ENCODE measurements around the gene EVL.

The EVL gene

DNA sequence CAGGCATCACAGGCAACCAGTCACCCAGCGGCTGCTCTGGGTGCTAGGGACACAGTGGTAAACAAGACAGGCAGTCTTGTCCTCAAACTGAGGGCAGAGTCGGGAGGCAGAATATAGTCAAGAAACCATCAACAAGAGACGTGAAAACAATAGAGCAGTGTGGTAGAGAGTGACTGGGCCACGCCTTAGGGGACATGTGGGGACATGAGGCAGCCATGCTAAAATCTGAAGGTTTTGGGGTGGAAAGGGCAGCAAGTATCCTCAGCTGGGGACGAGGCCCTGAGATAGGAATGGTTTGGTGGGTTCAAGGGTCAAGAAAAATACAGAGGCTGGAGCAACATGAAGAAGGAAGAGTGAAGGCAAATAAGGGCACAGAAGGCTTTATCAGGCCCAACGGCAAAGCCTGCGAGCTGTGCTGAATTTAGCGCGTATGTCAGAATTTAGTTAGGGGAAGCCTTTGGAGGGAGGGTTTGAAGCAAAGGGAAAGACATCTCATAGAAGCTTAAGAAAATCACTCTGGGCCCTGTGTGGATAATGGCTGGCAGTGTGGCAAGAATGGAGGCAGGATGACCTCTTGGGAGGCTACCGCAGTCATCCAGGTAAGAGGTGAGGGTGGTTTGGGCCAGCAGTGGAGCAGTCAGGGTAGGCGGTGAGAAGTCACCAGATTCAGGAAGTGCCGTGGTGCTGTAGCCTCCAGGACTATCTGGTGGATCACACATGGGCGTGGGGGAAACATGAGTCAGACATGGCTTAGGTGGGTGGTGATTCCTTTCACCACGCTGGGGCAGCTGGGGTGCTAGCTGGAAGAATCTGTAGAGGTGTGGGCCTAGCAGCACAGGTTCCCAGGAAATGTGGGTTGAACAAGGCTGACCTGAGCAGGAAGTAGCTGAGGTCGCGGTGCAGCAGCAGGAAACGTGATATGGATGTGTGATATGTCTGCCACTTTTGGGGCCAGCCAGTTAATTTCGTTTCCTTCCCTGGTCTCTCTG, 3.0 kb downstream of the EVL start:
- no peak overlapping the region for H3K4me3 ChIP-seq
- TF ChIP-seq, protein P1, sequence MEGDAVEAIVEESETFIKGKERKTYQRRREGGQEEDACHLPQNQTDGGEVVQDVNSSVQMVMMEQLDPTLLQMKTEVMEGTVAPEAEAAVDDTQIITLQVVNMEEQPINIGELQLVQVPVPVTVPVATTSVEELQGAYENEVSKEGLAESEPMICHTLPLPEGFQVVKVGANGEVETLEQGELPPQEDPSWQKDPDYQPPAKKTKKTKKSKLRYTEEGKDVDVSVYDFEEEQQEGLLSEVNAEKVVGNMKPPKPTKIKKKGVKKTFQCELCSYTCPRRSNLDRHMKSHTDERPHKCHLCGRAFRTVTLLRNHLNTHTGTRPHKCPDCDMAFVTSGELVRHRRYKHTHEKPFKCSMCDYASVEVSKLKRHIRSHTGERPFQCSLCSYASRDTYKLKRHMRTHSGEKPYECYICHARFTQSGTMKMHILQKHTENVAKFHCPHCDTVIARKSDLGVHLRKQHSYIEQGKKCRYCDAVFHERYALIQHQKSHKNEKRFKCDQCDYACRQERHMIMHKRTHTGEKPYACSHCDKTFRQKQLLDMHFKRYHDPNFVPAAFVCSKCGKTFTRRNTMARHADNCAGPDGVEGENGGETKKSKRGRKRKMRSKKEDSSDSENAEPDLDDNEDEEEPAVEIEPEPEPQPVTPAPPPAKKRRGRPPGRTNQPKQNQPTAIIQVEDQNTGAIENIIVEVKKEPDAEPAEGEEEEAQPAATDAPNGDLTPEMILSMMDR (IDR thresholded peaks at IDR 0.05): no peak
- peaks cover 0 to 9% (median 0%) of the 10 kb centered on the region in 4 donors for H3K4me1 ChIP-seq
- DNase-seq: peak in 1 of 2 donors; percentile 45
- no peaks in the 10 kb centered on the region for H3K36me3 ChIP-seq
- no peaks in the 10 kb centered on the region for H3K9me3 ChIP-seq
- H3K27ac ChIP-seq: no peak overlapping the region
- intact Hi-C loops (cut with DNase I; ENCODE audit: low total_unique reads): no loop called here
- H3K27me3 ChIP-seq: no peaks in the 10 kb centered on the region

DNA sequence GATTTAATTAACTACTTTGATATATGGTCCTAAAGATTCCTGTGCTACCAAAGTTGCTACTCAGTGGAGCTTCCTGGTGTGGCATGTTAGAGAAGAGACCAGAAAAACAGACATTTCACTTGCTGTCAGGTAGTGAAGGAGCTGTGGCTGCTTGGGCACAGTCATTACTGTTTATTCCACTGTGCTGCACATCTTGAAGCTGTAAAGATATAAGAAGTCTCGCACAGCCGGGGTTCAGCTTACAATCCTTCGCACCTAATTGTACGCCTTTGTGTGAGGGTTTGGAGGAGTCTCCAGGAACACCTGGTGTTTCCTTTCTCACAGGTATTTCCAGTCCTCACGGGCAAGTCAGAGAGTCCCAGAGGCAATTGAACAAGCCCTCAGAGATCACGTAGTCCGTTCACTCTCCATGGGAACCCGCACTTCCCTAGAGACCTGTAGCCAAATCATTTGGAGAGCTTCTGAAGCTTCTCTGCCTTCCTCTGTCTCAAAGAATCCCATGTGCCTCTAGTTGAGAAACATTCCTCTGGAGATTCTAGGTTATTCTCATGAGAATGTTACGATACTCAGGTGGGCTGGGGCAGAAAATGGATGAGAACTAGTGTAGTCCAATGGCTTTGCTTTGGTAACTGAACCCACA, 4.1 kb downstream of the EVL start:
- no peaks in the 10 kb centered on the region for H3K27me3 ChIP-seq
- H3K36me3 ChIP-seq: no peaks in the 10 kb centered on the region
- H3K4me1 ChIP-seq: peaks cover 0 to 9% (median 0%) of the 10 kb centered on the region in 4 donors
- TF ChIP-seq, protein P1 (IDR thresholded peaks at IDR 0.05): no peak
- no peak overlapping the region for H3K4me3 ChIP-seq
- intact Hi-C loops (cut with DNase I; ENCODE audit: low total_unique reads): no loop called here
- no peak overlapping the region for H3K27ac ChIP-seq
- no peaks in the 10 kb centered on the region for H3K9me3 ChIP-seq
- DNase-seq: no peak

DNA sequence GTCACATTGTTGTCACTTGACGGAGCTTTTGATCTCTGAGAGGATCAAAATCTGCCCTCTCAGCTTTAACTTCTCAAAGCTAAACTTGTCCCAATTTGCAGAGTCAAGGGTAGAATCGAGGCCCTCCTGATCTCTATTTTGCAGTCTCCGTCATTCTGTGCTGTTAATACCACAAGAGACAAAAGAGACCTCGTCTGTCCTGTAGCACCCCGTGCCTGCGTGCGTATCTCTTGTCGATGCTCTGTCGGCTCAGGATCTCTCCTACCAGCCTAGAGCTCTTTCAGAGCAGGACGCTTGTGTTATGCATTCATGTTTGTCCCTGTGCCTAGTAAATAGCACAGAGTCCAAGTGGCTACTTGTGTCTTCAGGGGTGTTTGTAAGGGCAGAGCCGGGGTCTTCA, 5.1 kb downstream of the EVL start:
- H3K9me3 ChIP-seq: no peaks in the 10 kb centered on the region
- no peak for DNase-seq
- TF ChIP-seq, protein P1 (IDR thresholded peaks at IDR 0.05): no peak
- H3K27ac ChIP-seq: no peak overlapping the region
- no peak overlapping the region for H3K4me3 ChIP-seq
- no peaks in the 10 kb centered on the region for H3K27me3 ChIP-seq
- H3K4me1 ChIP-seq: peaks cover 0 to 3% (median 0%) of the 10 kb centered on the region in 4 donors
- no peaks in the 10 kb centered on the region for H3K36me3 ChIP-seq
- intact Hi-C loops (cut with DNase I; ENCODE audit: low total_unique reads): no loop called here

DNA sequence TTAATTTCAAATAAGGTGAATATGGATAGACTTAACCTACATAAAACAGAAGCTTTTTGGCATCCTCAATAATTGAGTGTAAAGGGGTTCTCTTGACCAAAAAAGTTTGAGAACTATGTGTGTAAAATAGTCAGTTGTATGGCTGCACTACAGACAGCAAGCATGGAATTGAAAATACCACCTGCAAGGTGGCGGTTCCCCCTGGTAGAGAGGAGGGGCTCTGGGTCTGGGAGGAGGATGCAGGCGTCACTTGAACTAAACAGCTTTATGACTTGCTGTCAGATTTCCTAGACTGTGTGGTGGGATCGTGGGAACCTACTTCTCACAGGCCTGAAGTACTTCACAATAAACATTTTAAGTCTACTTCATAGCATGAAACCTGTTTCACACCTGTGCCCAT, 6.3 kb downstream of the EVL start:
- Histone ChIP-seq H3K4me1 (peaks cover 0 to 8% (median 2%) of the 10 kb centered on the region in 4 donors), H3K9me3 (no peaks in the 10 kb centered on the region)

DNA sequence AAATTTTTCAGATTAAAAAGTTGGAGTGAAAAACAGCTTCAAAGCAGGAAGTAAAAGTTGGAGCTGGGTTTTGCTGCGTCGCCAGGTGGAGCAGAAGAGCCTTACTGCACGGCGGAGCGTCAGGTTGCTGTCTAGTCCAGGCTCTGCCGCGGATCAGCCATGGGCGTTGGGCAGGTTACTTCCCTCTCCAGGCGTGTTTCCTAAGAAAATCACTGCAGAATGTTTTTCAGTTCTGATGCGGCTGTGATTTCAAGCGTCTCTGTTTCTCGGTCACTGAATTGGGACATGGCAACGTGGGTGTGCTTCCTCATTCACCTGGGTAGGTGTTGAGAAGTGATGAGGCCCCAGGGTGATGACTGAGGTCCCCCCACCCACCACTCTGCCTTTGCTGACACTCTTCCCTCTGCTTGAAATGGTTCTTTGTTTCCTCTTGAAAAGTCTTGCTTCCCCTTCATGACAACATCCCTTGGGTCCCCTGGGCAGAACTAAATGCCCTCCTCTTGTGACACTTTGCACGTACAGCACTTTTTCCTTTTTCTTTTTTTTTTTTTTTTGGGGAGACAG, 7.6 kb downstream of the EVL start:
- Histone ChIP-seq H3K4me3 (no peak overlapping the region), H3K4me1 (peaks cover 0 to 11% (median 2%) of the 10 kb centered on the region in 4 donors), H3K9me3 (no peaks in the 10 kb centered on the region), H3K27ac (no peak overlapping the region), H3K36me3 (no peaks in the 10 kb centered on the region), H3K27me3 (no peaks in the 10 kb centered on the region)
- intact Hi-C loops (cut with DNase I; ENCODE audit: low total_unique reads): no loop called here
- DNase-seq: no peak
- TF ChIP-seq, protein P1 (IDR thresholded peaks at IDR 0.05): no peak

More for the DNA sequence above, 6.3 kb downstream of the EVL start:
- intact Hi-C loops (cut with DNase I; ENCODE audit: low total_unique reads): no loop called here
- Histone ChIP-seq H3K27me3 (no peaks in the 10 kb centered on the region), H3K4me3 (no peak overlapping the region), H3K36me3 (no peaks in the 10 kb centered on the region), H3K27ac (no peak overlapping the region)
- no peak for DNase-seq
- TF ChIP-seq, protein P1 (IDR thresholded peaks at IDR 0.05): no peak

Data from tibial artery (tissue), 4 donors.